Middle frontal gyrus (tissue), 1 donor: Measurements from ENCODE around the gene CEND1.
A peak's percentile ranks its signal among the peaks of the same experiment; 100 is the strongest.

Experiments used
- DNase-seq: peaks from one replicate; pipeline ENCODE4 v3.0.0-alpha.2; 2015; ENCODE audit warnings: low spot score; ENCODE audit errors: extremely low spot score

CEND1 gene

GRCh38 chr11:789943-790342 lies at the start of gene CEND1:
TSS of gene CEND1 (minus strand) at chr11:790090. CDS start at chr11:788576, 1,514 bp downstream.
- DNase-seq = peak; percentile 50

- DNase-seq = no peak
These were observed 49.4 kb upstream of the CEND1 start for GRCh38 chr11:839280-839623.

- DNase-seq = no peak
These were observed 48.8 kb upstream of the CEND1 start for GRCh38 chr11:838441-839279.

- DNase-seq = no peak
These were observed 48.1 kb upstream of the CEND1 start for GRCh38 chr11:837990-838307.

GRCh38 chr11:837189-837989 lies 47.5 kb upstream of the CEND1 start:
- no peak for DNase-seq

- no peak for DNase-seq
These were observed 46.8 kb upstream of the CEND1 start for GRCh38 chr11:836700-837099.

- DNase-seq = no peak
These were observed 46.4 kb upstream of the CEND1 start for GRCh38 chr11:836274-836673.

GRCh38 chr11:834371-835316 lies 44.8 kb upstream of the CEND1 start:
- no peak for DNase-seq

GRCh38 chr11:833849-834311 lies 44.0 kb upstream of the CEND1 start:
- no peak for DNase-seq

- no peak for DNase-seq
These were observed 43.4 kb upstream of the CEND1 start for GRCh38 chr11:833114-833791.

GRCh38 chr11:832529-833113 lies 42.7 kb upstream of the CEND1 start, which contains the start of gene CD151:
TSS of gene CD151 (plus strand) at chr11:832952. CDS start at chr11:836070, 3,118 bp downstream.
- DNase-seq = no peak

- DNase-seq = no peak
These were observed 42.2 kb upstream of the CEND1 start for GRCh38 chr11:831961-832528.

GRCh38 chr11:831118-831864 lies 41.4 kb upstream of the CEND1 start:
- DNase-seq = no peak

- no peak for DNase-seq
These were observed 40.6 kb upstream of the CEND1 start for GRCh38 chr11:830295-831117.

GRCh38 chr11:829847-830294 lies 40.0 kb upstream of the CEND1 start:
- DNase-seq = no peak

GRCh38 chr11:829176-829846 lies 39.4 kb upstream of the CEND1 start:
- DNase-seq = no peak

GRCh38 chr11:828506-829175 lies 38.8 kb upstream of the CEND1 start:
- DNase-seq = no peak

GRCh38 chr11:827897-828192 lies 38.0 kb upstream of the CEND1 start, which contains the start of gene CRACR2B:
TSS of gene CRACR2B (plus strand) at chr11:827919. CDS start at chr11:828608, 689 bp downstream.
- no peak for DNase-seq
